T1000 (cell line): ENCODE data around the gene USP24.
"Not testable (repeated sequence)": the region's sequence is repeated elsewhere in the genome, so short reads cannot be mapped to it uniquely, and the experiment has no call there.

Experiments
- DNase-seq: peaks from one replicate; lab custom pipeline; 2025; ENCODE audit warnings: mixed read lengths; lab: John Stamatoyannopoulos, UW

The USP24 gene

GRCh38 chr1:55229726-55230125, 14.6 kb upstream of the USP24 start:
- not testable (repeated sequence) for DNase-seq

DNA sequence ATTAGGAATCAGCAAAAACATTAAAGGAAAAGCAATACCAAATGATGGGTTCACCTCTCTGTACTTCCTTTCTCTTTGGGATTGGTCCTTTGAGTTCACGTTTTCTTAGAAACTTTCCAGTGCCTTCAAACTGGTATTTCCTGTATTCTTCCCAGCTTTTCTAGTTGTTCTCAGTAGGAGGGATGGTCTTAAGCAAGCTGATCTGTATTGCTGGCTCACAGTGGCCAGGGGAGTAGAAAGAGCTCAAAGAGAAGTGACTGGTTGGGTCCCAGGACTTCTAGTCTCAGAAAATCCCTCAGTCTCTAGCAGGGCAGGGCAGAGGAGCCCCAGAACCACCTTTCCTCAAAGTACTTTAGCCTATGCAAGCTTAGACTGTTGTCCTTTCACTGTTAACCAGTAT, 10.1 kb upstream of the USP24 start:
- no peak for DNase-seq

- no peak for DNase-seq
These were observed 9.6 kb upstream of the USP24 start for GRCh38 chr1:55224729-55225128.

DNA sequence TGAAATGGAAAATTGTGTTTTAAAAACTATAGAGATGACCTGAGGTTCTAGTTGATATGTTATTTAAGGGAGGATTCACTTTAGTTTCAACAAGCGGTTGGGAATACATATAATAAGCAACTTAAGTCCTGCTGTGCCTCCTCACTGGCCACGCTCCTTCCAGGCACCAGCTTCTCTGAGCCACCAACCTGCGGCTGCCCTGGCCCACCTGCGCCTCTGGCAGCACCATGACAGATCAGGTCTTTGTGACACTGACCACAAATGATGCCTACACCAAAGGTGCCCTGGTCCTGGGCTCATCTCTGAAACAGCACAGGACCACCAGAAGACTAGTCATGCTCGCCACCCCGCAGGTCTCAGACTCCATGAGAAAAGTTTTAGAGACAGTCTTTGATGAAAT, 7.0 kb upstream of the USP24 start:
- no peak for DNase-seq

DNA sequence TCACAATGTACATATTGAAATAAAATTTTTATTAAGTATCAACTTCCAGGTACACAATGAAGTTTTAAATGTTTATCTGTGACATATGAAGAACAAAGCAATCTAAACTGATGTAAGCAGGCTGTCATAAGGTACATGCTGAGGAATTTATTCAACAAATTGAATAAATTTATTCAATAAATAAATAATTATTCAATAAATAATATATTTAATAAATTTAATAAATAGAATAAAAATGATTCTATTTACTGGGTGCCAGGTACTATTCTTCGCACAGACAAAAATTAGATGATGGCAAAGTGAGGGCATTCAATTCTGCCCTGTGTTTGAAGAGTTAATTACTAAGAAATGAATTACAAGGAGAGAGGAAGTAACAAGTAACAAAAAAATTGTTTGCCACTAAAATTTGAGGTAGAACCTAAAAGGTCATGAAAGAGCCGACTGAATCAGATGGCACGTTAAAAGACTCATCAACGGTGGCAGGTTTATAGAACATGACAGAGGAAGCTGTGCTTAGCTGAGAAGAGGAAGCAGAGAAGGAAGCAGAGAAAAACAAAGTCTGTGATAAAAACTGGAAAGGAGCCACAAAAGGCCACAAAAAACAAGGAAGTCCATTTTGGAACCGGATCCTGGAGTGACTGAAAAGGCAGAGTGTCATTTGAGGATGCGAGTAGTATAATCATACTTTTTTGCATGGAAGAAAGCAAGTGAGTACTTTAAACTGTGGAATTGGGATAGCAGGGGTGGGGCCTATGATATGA, 2.2 kb upstream of the USP24 start:
- no peak for DNase-seq

GRCh38 chr1:55216096-55216495, 932 bp upstream of the USP24 start:
- DNase-seq: no peak

DNA sequence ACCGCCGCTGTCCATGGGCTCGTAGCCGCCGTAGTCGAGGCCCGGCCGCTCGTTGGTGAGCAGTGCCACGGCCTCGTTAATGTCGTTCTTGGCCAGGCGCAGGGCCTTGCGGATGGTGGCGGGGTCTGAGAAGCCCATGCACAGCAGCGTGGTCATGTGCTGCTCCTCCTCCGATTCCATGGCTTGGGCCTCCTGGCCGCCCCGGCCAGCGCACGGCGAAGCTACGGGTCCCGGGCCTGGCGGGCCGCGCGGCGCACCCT, 300 bp downstream of the USP24 start:
- no peak for DNase-seq

DNA sequence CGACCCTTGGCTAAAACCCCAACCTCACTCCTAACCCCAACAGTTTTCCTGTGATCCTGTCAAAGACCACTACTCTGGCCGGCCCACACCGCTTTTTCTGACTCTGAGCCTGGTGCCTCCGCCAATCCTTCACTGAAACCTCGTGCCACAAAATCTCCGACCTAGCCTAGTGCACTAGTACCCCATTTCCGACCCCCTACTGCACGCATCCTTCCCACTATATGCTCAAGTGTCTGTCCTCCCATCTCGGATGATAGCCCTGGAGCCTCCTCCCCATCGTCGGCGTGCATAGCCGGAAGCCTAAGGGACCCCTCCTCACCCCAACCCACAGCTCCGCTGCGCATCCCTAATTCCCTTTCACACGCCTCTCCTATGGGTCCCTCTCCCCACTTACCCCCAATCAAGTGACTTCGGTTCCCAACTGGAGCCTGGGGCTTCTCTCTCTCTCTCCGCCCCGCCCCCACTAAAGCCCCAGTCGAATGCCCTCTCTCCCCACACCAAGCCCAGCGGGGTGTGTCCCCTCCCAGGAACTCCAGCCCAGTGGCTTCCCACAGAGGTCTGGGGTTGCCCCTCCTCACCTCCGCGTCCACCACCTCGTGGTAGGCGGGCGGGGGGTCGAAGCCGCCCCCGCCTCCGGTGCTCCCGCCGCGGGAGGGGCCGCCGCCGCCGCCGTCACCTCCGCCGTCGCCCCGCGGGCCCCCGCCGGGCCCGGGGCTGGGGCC, 791 bp downstream of the USP24 start:
- DNase-seq: no peak

DNA sequence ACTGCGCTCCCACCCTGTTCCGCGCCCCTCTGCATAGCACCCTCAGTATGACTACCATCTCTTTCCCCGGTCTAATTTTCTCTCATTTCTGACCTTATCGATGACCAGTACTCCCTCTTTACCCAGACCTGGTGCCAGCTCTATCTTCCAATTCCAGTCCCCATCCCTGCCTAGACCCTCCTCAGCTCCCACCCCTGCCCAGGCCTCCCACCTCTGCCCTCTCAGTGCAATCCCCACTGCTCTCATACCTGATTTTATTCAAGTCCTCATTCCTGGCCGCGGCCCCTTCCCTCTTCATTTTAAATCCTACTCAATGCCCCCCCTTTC, 1.3 kb downstream of the USP24 start:
- DNase-seq: no peak

DNA sequence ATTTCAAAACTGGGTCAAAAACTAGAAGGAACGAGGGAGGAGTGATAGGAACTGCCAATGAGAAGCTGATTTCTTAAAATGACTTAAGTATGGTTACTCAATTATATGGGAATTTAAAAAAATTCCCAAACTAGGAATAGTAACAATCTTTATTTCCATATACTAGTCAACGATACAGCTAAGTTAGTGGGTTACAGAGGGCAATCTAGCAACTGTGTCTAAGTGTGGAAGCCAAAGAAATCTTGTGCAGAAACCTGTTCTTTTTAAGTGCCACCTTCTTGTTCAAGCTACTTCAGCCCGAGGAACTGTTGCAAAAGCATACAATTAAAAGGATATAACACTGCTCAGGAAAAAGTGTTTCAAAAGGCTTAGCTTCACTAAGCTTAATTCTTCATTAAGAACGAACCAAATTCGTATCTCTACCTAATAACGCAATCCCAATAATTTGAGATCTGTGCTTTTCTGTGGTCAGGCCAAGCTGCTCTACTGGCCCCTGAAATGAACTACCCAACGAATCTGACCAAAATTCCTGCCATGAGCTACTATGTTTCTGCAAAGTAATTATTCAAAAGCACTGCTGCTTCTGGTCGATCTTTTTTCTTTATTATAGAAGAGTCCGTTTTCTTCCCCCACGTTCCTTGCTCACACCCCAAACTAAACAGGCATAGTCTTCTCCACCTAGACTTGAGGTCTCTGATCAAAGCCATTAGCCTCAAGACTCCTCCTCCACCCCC, 1.8 kb downstream of the USP24 start:
- DNase-seq: no peak

DNA sequence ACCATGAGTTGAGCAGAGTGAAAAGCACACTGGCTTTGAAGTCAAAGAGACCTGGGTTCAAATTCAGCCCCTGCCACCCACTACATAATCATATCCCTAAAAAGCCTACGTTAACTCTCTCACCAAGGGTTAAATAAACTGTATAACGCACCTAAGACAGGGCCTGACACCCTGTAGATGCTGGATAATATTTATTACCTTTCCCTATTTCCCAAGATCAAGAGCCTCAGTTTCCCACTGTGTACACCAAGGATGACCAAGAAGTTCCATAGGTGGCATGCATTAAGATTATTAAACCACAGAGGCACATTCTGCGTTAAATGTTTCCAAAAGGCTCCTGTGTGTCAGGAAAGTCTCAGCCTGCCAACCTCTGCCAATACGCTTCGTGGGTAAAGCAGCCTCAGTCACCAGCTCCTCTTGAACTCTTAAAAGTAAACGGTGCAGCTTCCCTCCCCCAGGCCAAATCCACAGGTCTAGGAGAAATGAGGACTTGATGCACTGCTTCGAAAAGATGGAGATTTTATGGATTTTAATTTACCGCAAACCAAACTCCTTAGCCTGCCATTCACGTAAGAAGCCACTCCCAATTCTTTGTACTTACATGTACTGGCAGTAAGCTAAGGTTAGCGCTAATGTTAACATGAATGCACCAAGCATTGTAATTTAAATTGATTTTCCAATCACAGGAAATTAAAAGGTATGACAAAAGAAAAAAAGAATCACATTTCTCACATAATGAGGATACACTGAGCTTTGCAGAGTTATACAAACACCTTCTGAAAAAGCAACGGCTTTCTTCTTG, 2.6 kb downstream of the USP24 start:
- DNase-seq: no peak

DNA sequence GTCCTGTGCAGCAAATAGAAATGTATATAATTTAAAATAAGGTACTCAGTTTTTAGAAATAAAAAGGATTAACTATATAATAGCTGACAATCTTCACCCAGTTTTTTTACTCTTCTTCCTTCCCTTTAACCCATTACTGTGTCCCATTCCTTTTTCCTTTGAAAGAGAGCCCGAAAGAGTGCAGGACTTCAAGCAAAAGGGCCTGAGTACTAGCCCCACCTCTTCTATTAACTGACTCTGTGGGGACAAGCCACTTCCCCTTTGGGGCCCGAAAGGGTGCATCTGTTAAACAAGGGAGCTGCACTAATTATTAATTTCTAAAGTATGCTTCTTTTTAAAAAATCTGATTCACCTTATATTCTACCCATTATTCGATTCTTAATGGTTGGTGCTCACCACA, 3.3 kb downstream of the USP24 start:
- DNase-seq: no peak

DNA sequence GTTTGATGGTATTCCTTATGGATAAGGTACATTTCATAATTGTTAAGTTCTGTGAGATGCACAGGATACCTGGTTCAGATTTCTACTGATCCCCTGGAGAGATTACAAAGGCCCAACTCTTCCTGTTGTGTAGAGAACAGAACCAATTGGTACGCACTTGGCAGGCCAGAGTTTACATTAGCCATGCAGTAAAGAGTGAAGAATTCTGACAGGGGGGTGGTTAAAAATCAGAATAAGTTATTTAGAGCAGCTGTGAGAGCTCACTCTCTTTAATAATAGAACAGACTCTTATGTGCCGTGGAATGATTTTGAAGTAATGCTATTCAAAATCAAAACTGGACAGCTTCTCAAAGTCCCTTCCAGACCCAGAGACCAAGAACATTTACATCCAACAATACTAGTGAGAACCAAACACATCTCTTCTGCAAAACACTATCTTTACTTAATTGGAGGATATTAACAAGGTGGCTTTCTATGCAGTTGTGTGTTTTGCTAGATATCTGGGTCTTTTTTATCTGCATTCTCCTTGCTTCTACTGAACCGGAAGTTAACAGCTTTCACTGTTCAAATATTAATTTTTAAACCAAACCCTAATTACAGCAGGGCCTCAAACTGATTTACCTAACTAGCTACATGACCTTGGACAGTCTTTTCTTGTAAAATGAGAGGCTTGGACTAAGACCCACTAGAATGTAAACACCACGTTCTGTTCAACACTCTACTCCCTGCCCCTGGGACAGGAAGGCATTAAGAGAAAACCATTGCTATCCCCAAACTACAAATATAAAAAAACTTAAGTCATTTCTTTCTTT, 4.0 kb downstream of the USP24 start:
- no peak for DNase-seq

GRCh38 chr1:55209247-55209646, 5.9 kb downstream of the USP24 start:
- no peak for DNase-seq

DNA sequence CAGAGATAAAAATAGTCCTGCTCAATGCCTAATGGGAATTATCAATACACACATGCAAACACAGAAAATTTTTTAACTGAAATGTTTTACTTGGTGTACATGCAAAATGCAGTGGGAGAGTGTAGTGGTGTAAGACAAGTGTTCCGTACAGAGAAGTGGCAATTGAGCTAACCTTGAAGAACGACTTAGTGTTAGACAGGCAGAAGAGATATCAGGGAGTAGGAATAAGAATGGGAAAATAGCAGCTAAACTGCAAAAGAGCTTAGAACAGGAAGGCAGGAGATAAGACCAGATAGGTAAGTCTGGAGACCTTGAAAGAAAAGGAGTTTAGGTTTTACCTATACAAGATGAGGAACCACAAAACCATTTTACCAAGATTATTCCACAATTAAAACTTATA, 9.0 kb downstream of the USP24 start:
- no peak for DNase-seq

DNA sequence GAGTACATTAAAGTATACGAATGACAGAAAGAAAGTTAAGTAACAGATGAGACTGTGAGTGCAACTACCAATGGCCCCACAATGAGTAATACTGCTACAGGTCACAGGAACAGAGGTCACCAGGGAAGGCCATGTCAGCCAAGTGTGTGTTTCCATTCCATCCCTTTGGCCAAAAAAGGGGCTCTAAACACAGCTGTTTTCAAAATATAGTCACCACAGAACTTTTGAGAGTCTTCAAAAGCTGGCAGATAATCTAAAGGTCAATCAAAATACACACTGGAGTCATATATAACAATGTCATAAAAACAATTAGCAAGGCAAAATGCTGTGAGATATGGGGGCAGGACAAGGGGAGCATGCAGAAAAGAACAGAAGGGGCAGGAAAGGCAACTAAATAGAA, 10.2 kb downstream of the USP24 start:
- DNase-seq: no peak

GRCh38 chr1:55203064-55203463, 12.1 kb downstream of the USP24 start:
- DNase-seq: no peak

DNA sequence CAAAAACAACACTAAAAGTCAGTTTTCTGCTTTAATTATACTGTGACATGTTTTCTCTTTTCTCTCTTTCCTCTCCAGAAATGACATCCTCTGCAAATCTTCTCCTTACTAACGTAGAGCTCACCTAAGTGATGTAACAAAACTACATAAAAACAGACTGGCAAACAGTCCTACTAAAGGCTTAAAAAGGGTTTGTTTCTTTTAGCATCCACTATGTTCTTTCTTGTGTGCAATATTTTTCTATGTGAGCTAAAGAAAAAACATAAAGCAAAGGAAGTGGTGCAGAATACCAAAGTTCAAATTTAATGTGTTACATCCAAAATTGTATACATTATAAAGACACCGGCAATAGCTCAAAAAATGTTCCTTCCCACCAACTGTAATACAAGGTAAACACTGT, 14.5 kb downstream of the USP24 start:
- DNase-seq: no peak

DNA sequence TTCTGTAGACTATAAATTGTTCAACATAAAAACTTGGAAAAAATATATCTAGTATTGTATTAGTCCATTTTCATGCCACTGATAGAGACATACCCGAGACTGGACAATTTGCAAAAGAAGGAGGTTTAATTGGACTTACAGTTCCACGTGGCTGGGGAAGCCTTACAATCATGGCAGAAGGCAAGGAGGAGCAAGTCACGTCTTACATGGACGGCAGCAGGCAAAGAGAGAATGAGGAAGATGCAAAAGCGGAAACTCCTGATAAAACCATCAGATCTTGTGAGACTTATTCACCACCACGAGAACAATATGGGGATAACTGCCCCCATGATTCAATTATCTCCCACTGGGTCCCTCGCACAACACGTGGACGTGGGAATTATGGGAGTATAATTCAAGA, 15.4 kb downstream of the USP24 start:
- not testable (repeated sequence) for DNase-seq

- DNase-seq: no peak
These were observed 17.1 kb downstream of the USP24 start for GRCh38 chr1:55198044-55198443.

GRCh38 chr1:55197099-55197498, 18.1 kb downstream of the USP24 start:
- DNase-seq: no peak
